CD4-positive, alpha-beta T cell treated with Interleukin-6 at 100 ng/mL for 8 hours (primary cell): ENCODE results near the gene MRPL50.
"Not testable (repeated sequence)": the region's sequence is repeated elsewhere in the genome, so short reads cannot be mapped to it uniquely, and the experiment has no call there.

Experiments used
- DNase-seq: peaks from one replicate; pipeline ENCODE4 v3.0.0-alpha.2; 2020; ENCODE audit warnings: mixed read lengths, low spot score

Gene MRPL50

DNA sequence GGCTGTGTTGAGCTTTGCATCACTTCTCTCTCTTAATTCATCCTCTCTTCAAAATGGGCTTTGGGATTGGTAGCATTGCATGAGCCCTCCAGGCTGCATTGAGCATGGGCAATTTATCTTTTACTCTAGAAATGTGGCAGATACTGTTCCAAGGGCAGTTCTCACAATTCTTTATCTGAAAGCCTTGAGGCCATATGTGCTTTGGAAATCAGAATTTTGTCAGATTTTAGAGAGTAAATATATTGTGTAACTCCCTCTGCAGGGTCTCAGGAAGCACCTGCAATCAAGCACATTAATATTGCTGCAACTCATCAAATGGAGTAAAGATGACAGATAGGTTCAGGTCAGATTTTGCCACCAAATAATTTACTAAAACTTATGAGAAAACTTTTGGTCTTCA lies 19.6 kb upstream of the MRPL50 start:
- no peak for DNase-seq

DNA sequence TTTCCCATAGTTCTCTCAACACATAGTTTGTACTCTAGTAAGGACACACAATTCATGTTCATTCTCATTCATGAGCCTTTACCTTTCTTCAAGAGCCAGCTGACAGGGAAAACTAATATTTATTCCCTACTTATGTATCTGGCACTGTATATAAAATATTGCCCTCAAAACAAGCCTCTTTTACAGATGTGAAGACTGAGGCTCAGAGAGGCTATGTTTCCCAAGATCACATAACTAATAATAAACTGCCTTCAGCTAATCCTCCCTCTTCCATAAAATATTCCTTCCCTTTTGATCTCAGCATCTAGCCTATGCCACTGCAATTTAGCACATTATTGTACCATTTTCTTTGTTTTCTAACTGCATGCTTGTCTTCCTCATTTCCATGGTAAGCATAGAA lies 19.0 kb upstream of the MRPL50 start:
- no peak for DNase-seq

DNA sequence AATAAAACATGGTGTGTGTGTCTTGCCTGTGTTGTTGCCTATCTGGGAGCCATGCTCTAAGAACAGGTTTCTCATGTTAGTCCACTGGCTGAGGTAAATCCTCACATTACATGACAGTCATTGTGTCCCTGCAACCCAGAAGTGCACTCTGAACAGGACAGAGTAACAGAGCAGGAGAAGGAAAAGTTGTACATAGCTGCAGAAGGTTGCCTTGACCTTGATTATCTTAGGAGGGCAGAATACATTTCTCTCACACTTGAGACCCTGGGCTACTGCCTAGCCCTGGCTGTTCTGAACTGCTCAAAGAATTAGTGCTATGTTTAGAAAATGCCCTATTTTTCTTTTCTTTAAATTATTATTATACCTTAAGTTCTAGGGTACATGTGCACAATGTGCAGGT lies 17.2 kb upstream of the MRPL50 start:
- no peak for DNase-seq

DNA sequence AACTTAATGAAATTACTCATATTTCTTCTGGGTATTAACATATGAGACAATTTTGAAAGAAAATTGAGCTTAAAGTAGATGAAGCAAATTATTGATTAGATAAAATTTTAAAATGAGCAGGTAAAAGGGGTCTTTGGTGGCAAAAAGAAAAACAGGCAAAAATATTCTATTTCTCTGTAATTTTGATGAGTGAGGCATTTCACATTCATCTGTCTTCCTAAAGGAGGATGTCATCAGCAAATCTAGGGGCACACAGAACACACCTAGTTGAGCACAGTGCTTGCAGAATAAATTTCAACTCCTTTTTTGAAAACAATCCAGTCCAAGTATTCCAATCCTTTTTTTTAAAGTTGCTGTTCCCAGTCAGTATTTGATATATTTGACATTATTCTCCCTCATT lies 16.4 kb upstream of the MRPL50 start:
- no peak for DNase-seq

DNA sequence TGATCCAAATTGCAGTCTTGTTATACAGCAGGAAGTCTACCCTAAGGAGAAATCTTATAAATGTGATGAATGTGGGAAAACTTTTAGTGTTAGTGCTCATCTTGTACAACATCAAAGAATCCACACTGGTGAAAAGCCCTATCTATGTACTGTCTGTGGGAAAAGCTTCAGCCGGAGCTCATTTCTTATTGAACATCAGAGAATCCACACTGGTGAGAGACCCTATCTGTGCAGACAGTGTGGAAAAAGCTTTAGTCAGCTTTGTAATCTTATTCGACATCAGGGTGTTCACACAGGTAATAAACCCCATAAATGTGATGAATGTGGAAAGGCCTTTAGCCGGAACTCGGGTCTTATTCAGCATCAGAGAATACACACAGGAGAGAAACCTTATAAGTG lies 10.7 kb upstream of the MRPL50 start:
- DNase-seq: no peak

DNA sequence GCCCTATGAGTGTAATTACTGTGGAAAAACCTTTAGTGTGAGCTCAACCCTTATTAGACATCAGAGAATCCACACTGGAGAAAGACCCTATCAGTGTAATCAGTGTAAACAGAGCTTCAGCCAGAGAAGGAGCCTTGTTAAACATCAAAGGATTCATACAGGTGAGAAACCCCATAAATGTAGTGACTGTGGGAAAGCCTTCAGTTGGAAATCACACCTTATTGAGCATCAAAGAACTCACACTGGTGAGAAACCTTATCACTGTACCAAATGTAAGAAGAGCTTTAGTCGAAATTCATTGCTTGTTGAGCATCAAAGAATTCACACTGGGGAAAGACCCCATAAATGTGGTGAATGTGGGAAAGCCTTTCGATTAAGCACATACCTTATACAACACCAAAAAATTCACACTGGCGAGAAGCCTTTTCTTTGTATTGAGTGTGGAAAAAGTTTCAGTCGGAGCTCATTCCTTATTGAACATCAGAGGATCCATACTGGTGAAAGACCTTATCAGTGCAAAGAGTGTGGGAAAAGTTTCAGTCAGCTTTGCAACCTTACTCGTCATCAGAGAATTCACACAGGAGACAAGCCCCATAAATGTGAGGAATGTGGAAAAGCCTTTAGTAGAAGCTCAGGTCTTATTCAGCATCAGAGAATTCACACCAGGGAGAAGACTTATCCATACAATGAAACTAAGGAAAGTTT lies 10.1 kb upstream of the MRPL50 start:
- DNase-seq: no peak

DNA sequence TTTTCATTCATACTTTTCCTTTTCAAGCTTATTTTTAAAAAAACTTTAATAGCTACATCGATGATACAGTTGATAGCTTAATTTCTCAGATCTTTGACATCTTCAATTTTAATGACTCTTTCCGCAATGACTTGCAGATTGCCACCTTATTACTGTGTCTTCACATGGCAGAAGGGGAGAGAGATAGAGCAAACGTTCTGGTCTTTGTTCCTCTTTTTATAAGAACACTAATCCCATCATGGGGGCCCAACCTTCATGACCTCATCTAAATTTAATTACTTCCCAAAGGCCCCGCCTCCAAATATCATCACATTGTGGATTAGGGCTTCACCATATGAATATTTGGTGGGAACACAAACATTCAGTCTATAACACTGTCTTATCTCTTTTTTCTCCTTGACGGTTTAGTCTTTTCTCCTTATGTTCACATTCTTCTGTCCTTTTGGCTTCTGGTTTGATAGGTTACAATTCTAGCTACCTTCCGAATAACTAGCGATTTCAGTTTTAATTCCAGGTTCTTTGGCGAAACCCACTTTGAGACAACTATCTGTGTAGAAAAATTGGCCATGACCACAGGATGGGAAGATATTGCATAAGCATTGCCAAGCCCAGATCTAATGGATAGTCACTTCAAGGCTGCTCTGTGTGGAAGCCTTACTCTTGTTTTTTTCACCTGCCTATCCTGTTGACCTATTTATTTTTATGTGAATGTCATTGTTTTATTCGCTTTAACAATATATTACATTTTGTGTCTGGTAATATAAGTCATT lies 5.3 kb upstream of the MRPL50 start:
- no peak for DNase-seq

DNA sequence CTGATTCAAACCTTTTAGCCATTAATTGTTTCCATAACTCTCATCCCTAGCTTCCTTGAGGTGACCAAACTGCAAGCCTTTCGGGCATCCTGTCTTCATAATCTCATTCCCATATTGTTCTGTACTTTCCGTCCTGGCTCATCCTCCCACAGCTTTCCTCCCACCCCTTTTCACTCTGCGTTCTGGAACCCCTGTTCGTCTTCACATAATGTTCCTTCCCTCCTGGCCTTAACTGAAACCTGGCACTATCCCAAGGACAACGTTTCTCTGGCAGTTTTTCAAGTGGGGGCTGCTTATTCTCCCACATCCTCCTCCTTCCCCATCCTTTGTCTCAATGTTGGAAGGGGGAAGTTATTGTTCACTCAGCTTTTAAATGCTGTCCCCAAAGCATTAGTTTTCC lies 1.7 kb upstream of the MRPL50 start:
- no peak for DNase-seq

DNA sequence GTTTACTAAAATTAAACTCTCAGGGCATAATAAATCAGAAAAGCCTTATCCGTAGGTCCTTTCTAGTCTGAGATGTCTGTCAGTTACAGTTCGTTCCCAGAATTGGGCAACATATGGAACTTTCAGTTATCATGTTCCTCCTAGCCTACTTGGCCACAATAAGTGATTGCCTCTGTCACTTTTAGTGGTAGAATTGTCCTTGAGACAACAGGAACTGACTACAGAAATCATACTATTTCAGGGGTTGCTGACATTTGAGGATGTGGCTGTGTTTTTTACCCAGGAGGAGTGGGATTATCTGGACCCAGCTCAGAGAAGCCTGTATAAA lies 1.2 kb upstream of the MRPL50 start:
- no peak for DNase-seq

DNA sequence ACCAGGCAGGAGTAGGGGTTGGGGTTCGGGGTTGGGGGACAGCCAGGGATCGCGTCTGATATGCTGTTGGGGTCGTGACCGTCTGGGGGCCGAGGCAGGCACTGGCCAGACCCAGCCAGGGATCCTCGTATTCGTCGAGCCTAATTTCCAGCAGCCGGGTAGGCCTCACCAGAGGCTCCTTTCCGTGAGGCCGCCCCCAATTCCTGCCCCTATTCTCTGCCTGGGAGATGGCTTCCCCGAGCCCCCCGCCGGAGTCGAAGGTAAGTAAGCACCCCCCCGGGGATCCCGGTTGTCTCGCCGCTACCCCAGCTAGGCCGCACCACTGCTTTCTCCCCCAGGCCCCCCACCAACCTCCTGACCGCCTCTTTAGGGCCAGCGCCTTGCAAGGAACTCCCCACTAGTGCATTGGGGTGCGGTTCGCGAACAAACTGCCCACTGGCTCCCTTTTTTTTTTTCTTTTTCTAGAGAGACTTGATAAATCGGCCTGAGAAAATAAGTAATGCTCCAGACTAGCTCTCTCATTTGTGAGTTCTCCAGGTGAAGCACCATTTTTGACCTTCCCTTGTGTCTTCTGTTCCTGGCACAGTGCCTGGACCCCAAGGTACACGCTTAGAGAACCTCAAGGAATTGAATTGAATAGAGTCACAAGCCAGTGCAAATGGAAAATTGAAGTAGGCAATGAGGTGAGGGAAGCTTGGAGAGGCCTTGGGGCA lies 668 bp upstream of the MRPL50 start:
- no peak for DNase-seq

DNA sequence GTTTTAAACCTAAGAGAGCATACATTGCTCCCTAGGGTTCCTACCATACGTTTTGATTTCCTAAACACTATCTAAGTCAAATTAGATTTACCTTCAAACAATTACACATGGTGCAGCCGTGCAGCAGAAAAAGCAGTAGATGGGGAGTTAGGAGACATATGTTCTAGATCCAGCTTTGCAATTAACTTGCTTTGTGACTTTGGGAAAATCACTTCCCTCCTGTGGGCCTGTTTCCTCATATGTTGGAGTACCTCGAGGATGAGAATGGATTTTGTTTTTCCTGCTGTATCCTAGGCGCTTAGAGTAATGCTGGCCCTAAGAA lies 711 bp downstream of the MRPL50 start:
- no peak for DNase-seq

DNA sequence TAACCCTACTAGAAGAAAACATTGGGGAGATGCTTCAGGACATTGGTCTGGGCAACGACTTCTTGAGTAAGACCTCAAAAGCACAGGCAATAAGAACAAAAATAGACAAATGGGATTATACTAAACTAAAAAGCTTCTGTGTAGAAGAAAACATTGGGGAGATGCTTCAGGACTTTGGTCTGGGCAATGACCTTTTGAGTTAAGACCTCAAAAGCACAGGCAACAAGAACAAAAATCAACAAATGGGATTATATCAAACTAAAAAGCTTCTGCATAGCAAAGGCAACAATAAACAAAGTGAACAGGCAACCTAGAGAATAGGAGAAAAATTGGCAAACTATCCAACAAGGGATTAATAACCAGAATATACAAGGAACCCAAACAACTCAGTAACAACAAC lies 3.7 kb downstream of the MRPL50 start:
- no peak for DNase-seq

DNA sequence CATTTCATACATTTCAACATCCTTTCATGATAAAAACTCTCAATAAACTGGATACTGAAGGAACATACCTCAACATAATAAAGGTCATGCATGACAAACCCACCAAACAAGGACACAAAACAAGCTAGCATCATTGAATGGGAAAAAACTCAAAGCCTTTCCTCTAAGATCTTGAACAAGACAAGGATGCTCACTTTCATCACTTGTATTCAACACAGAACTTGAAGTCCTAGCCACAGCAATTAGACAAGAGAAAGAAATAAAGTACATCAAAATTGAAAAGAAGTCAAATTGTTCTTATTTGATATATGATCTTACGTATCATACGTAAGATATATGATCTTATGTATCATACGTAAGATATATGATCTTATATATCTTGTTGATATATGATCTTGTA lies 5.3 kb downstream of the MRPL50 start:
- no peak for DNase-seq

DNA sequence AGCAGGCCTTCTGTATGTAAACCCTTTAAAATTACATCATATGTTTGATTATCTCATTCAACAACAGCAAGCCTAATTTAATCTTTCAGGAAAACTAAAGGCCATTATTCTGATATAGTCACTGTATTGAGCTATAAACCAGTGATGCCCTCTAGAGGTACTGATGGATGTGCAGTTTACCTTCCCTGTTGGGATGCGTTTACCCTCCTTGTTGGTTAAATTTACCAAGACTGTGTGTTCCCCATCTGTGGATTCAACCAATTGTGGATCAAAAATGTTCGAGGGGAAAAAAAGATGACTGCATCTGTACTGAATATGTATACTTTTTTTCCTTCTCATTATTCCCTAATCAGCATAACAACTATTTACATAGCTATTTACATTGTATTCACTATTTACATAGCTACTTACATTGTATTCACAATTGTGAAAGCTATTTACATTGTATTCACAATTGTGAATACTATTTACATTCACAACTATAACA lies 9.9 kb downstream of the MRPL50 start:
- no peak for DNase-seq

DNA sequence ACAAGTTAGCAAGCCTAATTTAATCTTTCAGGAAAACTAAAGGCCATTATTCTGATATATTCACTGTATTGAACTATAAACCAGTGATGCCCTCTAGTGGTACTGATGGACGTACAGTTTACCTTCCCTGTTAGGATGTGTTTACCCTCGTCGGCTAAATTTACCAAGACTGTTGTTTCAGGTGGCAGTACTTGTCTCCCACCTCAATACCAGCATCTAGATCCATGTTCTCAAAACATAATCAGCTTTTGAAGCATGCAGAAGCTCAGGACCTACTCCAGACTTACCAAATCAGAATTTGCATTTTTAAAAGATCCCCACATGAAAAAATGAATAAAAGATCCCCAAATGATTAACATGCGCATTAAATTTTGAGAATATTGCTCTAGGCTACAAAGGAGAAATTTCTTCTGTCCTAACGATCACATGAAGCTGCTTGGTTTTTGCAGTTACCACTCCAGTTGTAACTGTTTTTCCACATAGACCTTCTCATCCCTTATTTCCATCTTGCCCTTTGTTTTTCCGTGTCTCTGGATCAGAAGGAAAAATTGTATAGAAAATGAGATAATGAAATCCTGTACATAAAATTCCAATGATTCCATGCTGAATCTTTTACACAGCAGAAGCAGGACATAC lies 10.4 kb downstream of the MRPL50 start:
- DNase-seq: peak; percentile 28

DNA sequence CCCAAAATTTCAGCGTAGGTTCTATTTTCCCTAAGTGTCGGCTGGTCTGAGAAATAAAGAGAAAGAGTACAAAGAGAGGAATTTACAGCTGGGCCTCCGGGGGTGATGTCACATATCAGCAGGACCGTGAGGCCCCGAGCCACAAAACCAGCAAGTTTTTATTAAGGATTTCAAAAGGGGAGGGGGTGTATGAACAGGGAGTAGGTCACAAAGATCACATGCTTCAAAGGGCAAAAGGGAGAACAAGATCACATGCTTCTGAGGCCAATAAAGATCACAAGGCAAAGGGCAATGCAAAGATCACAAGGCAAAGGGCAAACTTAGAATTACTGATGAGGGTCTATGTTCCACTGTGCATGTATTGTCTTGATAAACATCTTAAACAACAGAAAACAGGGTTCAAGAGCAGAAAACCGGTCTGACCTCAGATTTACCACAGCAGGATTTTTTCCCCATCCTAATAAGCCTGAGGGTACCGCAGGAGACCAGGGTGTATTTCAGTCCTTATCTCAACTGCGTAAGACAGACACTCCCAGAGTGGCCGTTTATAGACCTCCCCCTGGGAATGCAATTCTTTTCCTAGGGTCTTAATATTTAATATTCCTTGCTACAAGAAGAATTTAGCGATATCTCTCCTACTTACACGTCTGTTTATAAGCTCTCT lies 13.4 kb downstream of the MRPL50 start, which contains the start of gene BAAT:
Gene BAAT (minus strand): TSS at position 134 of the 664 bp plus-strand sequence. CDS start 13,602 bp downstream, outside the sequence.
- not testable (repeated sequence) for DNase-seq

DNA sequence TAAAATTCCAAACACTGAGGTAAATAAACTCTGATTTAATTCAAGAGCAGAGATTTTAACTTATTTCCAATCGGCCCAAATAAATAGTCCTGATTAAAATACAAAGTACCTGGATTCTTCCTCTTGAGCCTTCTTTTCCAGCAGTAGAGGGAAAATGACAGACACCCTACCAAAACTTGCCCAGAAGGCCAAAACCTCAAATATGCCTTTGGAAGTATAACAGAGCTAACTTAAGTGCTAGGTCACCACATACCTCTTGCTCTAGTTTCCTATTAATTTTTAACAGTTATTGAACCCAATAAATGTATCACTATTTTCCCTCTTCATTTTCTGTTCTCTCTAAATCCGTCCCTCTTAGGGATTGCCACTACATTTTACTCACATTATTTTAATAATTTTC lies 15.1 kb downstream of the MRPL50 start:
- no peak for DNase-seq

DNA sequence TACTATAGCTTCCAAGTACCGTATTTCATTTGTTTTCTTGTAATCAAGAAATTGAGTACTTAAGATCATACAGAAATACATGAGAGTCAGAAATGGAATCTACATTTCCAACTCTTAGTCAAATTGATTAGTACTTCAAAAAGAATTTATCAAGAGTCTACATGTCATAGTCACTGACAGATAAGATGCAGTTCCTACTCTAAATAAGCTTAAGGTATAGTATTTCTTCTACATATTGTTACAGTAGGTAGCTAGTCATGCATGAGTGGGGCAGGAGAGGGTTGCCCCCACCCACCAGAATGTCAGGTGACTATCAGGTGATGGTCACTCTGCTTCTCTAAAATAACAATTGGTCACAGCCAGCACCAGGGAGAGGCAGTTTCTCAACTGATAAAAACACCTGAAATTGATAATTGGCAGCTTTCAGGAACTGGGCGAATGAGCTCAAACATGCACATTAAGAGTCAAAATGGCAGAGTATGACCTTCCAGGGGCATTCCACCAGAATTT lies 16.5 kb downstream of the MRPL50 start:
- DNase-seq: no peak

DNA sequence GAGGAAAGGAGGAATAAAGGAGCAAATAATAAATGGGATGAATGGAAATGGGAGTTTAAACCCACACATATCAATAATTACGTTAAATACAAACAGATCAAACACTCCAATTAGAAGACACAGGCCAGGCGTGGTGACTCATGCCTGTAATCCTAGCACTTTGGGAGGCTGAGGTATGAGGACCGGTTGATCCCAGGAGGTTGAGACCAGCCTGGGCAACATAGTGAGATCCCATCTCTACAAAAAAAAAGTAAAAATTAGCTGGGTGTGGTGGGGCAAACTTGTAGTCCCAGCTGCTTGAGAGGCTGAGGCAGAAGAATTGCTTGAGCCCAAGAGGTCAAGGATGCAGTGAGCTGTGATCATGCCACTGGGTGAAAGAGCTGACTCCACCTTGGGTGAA lies 17.3 kb downstream of the MRPL50 start:
- DNase-seq: no peak

DNA sequence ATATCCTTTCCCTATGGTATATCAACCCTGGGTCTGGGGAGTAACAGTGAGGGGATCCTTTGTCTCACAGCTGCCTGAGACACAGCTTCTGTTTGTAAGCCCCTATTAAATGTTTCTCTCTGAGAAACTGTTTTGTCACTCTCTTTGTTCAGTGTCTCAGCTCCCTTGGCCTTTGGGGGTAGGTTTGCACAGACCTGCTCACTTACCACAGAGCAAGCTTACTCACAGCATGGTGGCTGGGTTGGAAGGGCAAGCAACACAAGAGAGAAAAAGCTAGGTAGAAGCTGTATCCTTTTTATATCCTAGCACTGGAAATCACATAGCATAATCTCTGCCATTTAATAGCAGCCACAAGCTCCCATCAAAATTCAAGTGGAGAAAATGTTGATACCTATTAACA lies 18.1 kb downstream of the MRPL50 start:
- no peak for DNase-seq

DNA sequence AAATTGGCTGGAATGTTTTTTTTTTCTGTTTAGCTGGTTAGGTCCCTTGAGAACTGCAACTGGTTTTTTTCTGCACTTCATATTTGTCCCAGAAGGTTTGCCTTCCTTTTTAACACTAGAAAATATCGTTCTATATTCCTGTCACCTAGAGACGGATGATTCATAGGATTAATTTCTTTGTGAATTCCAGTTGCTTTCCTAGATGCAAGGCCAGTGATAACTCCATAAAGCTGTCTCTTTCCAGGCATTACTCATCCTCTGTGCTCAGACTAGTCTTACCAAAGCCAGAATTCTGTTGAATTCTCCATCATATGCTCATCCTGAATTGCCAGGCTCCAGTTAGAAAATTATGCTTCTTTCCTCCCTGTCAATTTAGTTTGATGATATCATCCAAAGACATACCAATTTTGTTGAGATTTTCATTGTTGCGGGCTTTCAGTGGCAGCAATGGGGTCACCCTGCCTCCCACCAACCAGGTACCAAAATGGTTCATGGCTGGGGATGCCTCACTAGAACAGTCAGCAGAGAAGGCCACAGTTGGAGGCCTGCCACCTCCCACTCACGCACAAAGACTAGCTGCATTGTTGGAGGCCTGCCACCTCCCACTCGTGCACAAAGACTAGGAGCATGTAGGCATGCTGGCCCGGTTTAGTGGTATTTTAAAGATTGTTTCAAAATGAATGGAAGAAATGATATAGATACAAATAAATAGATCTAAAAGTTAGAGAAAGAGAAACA lies 22.1 kb downstream of the MRPL50 start:
- DNase-seq: no peak
